GM23338 (cell line): ENCODE data around the gene TMPRSS13.

Experiments used
- CTCF ChIP-seq, 2 experiments: fragments of 200-600 bp in 1 of 2; sonication (generic) in 1 of 2; conservative IDR thresholded peaks; 2 replicates each; pipeline versions ENCODE4 v1.5.1 to v1.6.1; 2016 to 2017; ENCODE audit warnings: antibody characterized with exemption in 2 of 2, low read depth in 2 of 2, mild to moderate bottlenecking in 2 of 2, moderate library complexity in 1 of 2
- EZH2 ChIP-seq: fragments of 200-600 bp; sonication (generic); IDR thresholded peaks from one replicate; pipeline ENCODE4 v1.8.0; 2017; ENCODE audit warnings: antibody characterized with exemption, mild to moderate bottlenecking, low read depth; ENCODE audit not compliant: unreplicated experiment
- EZH2phosphoT487 ChIP-seq: fragments of 200-600 bp; sonication (generic); IDR thresholded peaks from one replicate; pipeline ENCODE4 v1.8.1; 2018; ENCODE audit warnings: antibody characterized with exemption; ENCODE audit not compliant: unreplicated experiment
- NANOG ChIP-seq: IDR thresholded peaks from 2 replicates; pipeline ENCODE4 v1.6.1; 2016; ENCODE audit warnings: antibody characterized with exemption, borderline replicate concordance
- POLR2AphosphoS5 ChIP-seq: IDR thresholded peaks from 2 replicates; pipeline ENCODE4 v1.6.1; 2016; ENCODE audit warnings: antibody characterized with exemption, low read depth
- REST ChIP-seq: IDR thresholded peaks from one replicate; pipeline ENCODE4 v1.6.1; 2018; ENCODE audit warnings: antibody characterized with exemption; ENCODE audit not compliant: unreplicated experiment
- STAT1 ChIP-seq: IDR thresholded peaks from one replicate; pipeline ENCODE4 v1.6.1; 2016; ENCODE audit warnings: antibody characterized with exemption; ENCODE audit not compliant: unreplicated experiment
- ZNF114 ChIP-seq: fragments of 250-450 bp; sonication (Bioruptor Pico); IDR thresholded peaks from 2 replicates; pipeline ENCODE4 v1.5.0; 2020; ENCODE audit warnings: mild to moderate bottlenecking, moderate library complexity

- no peak for TF ChIP-seq NANOG
- no peak for TF ChIP-seq STAT1
- TF ChIP-seq EZH2 = no peak
- TF ChIP-seq POLR2AphosphoS5 = no peak
- TF ChIP-seq CTCF (conservative IDR thresholded peaks at IDR 0.05; ENCODE audit: low read depth in 2 of 2) = no peak
- TF ChIP-seq EZH2phosphoT487 = no peak
- no peak for TF ChIP-seq REST
- no peak for TF ChIP-seq ZNF114
These were observed 41.6 kb downstream of the TMPRSS13 start for GRCh38 chr11:117887431-117888138.
